ENCODE data around the gene DENND1B.

DNA sequence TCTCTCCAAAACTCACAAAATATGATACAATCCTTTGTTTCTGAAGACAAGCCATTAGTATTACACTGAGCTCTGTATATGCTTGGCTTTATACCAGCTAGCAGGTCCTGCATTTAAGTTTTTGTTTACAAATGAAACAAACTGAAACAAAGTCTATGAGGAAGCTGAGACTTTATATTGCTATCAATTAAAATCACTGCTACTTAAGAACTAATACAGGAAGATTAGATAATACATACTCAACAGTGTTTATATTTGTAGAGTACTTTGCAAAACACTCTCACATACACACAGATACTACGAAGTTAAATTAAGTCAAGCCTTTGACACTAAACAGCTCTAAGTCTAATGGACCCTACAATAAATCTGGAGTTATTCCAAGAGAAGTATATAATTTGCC lies 259.9 kb downstream of the DENND1B start:
- TF ChIP-seq CTCF (conservative IDR thresholded peaks at IDR 0.05 in 1 of 2, IDR thresholded peaks at IDR 0.05 in 1 of 2; ENCODE audit: low read depth in 1 of 2, low read length in 2 of 2) (no peak), EZH2 (IDR thresholded peaks at IDR 0.05; ENCODE audit: low read length, missing control alignments) (no peak)

All from fibroblast of lung (primary cell).